Ascending aorta (tissue), 2 donors: ENCODE measurements around the gene CAMTA1. TPM values are rescaled to one million over a fixed set of nuclear protein-coding genes. Genes with fewer than 3 reads are reported as not detected.

Source experiments
- DNase-seq, 2 donors: peaks; one replicate each; pipeline ENCODE4 v3.0.0-alpha.2; 2019; ENCODE audit warnings: low spot score in 2 of 2
- H3K27ac ChIP-seq, 2 donors: fragments of 200-600 bp; sonication (generic); one replicate each; pipeline ENCODE4 v1.5.1; 2016 to 2017; ENCODE audit warnings: mild to moderate bottlenecking in 1 of 2
- H3K27me3 ChIP-seq: fragments of 200-600 bp; sonication (generic); one replicate; pipeline ENCODE4 v1.5.1; 2017
- H3K36me3 ChIP-seq, 2 donors: fragments of 200-600 bp; sonication (generic); one replicate each; pipeline ENCODE4 v1.5.1; 2016
- H3K4me1 ChIP-seq, 2 donors: fragments of 200-600 bp; sonication (generic); one replicate each; pipeline ENCODE4 v1.5.1; 2016 to 2017; ENCODE audit warnings: mild to moderate bottlenecking in 1 of 2
- H3K4me3 ChIP-seq, 2 donors: fragments of 200-600 bp; sonication (generic); one replicate each; pipeline ENCODE4 v1.5.1; 2016 to 2017; ENCODE audit warnings: mild to moderate bottlenecking in 1 of 2
- H3K9me3 ChIP-seq, 2 donors: fragments of 200-600 bp; sonication (generic); one replicate each; pipeline ENCODE4 v1.5.1; 2016
- intact Hi-C: fragments of 100-400 bp; cut with DNase I; formaldehyde crosslinking; loops from one replicate; pipeline ENCODE4 v1.15.1; 2023
- total RNA-seq: library from RNA; depleted of rRNA; stranded (reverse); fragments of >200 nt; gene quantifications from one replicate; pipeline ENCODE4 v1.1.0, GENCODE V29; 2016
- TF ChIP-seq, protein P1 (sequence below), 3 experiments: fragments of 200-600 bp in 2 of 3; fragments of 450-650 bp in 1 of 3; sonication (generic) in 2 of 3; IDR thresholded peaks; one replicate each; pipeline ENCODE4 v1.5.1; 2016 to 2019; ENCODE audit warnings: antibody characterized with exemption in 3 of 3, mild to moderate bottlenecking in 1 of 3, moderate library complexity in 1 of 3

The CAMTA1 gene
- total RNA-seq, 1 donor from 2014 or later: 53.3 TPM

DNA sequence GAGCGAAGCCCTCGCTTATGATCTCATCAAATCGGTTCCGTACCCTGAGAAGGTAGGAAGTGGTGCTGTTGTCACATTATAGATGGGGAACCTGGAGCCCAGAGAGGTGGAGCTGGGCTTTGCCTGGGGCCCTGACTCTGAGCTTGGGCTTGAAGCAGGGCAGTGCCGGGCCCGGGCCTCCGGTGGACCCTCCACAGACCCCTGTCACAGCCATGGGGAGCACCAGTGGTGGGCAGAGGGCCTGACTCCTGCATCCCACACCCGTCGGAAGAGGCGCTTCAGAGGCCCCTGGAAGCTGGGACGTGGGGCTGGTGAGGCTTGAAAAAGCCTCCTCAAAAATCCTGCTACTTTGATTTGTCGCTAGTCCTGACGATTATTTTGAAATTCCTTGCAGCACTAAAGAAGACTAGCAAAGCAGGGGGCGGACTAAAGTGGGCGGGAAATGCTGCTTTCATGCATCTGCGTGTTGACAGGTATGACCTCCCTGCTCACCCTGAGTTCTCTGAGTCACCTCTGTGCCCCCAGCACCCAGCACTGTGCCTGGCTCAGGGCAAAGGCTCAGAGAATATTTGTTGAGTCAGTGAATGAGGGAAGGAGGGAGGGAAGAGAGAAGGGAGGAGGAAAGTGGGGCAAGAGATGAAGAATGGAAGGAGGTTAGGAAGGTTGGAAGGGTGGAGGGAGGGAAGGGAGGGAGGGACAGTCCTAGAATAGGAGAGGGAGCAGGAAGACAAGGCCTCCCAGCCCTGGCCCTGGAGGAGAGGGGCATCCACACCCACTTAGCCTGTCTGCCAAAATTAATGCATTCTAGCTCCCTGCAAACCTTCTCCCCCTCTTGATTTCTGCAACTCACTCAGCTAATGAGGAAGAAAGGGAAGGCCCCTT is 723.0 kb downstream of the CAMTA1 start:
- TF ChIP-seq, protein P1, sequence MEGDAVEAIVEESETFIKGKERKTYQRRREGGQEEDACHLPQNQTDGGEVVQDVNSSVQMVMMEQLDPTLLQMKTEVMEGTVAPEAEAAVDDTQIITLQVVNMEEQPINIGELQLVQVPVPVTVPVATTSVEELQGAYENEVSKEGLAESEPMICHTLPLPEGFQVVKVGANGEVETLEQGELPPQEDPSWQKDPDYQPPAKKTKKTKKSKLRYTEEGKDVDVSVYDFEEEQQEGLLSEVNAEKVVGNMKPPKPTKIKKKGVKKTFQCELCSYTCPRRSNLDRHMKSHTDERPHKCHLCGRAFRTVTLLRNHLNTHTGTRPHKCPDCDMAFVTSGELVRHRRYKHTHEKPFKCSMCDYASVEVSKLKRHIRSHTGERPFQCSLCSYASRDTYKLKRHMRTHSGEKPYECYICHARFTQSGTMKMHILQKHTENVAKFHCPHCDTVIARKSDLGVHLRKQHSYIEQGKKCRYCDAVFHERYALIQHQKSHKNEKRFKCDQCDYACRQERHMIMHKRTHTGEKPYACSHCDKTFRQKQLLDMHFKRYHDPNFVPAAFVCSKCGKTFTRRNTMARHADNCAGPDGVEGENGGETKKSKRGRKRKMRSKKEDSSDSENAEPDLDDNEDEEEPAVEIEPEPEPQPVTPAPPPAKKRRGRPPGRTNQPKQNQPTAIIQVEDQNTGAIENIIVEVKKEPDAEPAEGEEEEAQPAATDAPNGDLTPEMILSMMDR (IDR thresholded peaks at IDR 0.05): no peak
- Histone ChIP-seq H3K27me3 (no peaks in the 10 kb centered on the region), H3K4me1 (no peaks in the 10 kb centered on the region), H3K9me3 (no peaks in the 10 kb centered on the region), H3K27ac (no peak overlapping the region), H3K4me3 (no peak overlapping the region), H3K36me3 (no peaks in the 10 kb centered on the region)
- intact Hi-C loops: no loop called here
- no peak for DNase-seq

DNA sequence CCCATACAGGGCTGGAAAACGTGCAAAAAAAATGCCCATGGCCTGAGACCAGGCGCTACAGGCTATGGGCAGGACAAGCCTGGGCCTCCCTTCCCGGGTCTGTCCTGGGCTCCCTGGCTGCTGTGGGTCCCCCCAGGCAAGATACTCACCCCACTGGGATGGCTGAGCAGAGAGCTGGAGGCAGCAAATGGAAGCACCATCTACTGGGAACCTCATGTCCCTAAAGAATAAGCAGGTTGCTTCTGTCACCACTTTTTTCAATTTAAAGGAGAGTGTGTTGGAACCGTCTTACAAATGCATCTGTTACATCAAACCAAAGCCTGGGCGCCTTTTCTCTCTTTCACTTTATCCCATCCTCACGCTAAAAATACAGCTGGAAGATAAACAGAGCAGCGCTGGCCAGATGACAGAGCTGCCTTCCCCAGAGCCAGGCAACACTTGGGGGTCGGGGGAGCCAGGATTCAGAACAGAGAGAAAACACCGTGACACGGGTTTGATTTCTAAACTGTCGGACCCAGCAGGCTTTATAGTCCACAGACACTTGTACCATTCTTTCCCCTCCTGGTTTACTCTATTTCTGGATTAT is 723.8 kb downstream of the CAMTA1 start:
- intact Hi-C loops: no loop called here
- no peaks in the 10 kb centered on the region for H3K4me1 ChIP-seq
- no peaks in the 10 kb centered on the region for H3K36me3 ChIP-seq
- H3K27ac ChIP-seq: no peak overlapping the region
- H3K27me3 ChIP-seq: no peaks in the 10 kb centered on the region
- no peaks in the 10 kb centered on the region for H3K9me3 ChIP-seq
- H3K4me3 ChIP-seq: no peak overlapping the region
- TF ChIP-seq, protein P1 (IDR thresholded peaks at IDR 0.05): no peak
- no peak for DNase-seq

DNA sequence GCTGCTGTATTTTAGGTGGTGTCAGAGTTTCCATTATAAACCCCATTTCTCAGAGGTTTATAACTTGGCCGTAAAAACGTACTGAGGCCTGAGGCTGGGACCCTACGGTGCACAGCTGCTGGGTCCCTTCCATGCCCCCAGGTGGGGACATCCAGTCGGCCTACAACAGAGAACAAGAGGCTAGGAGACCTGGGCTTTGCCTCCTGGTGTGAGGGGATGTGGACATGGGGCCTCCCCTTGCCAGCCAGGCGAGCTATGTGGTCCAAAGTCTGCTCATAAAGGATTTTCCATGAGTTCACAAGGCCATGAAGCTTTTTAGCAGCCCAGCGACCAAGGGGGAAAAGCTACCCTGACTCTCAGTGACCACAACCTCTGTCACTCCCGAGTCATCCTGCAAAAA is 724.3 kb downstream of the CAMTA1 start:
- no peak overlapping the region for H3K4me3 ChIP-seq
- no peaks in the 10 kb centered on the region for H3K27me3 ChIP-seq
- TF ChIP-seq, protein P1 (IDR thresholded peaks at IDR 0.05): no peak
- H3K4me1 ChIP-seq: no peaks in the 10 kb centered on the region
- no peaks in the 10 kb centered on the region for H3K9me3 ChIP-seq
- DNase-seq: no peak
- H3K27ac ChIP-seq: no peak overlapping the region
- H3K36me3 ChIP-seq: no peaks in the 10 kb centered on the region
- intact Hi-C loops: no loop called here

DNA sequence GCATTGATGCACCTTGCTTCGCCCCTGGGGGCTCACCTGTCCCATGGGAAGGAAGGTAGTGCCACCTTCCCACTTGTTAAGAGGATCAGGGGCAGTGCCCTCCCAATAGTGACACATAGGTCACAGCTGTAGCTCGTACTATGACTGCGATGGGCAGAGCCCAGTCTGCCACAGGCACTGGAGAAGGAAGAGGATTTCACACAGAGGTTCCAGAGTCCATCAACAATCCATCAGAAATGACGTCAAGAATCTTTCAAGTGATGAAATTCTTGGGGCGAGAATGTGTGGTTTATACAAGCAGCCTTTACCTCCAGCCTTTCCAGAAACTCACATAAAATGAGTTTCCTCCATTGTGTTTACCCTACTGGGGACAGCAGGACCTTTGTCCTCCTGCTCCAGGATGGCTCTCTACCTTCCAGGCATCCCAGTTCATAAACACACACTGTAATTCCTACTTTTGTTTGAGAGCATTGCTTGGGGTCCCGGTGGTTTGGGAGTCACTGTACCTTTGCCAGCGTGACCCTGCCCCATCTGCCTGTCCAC is 725.2 kb downstream of the CAMTA1 start:
- Histone ChIP-seq H3K36me3 (no peaks in the 10 kb centered on the region), H3K9me3 (no peaks in the 10 kb centered on the region), H3K4me1 (no peaks in the 10 kb centered on the region), H3K27me3 (no peaks in the 10 kb centered on the region), H3K27ac (no peak overlapping the region), H3K4me3 (no peak overlapping the region)
- TF ChIP-seq, protein P1 (IDR thresholded peaks at IDR 0.05): no peak
- intact Hi-C loops: no loop called here
- DNase-seq: no peak

DNA sequence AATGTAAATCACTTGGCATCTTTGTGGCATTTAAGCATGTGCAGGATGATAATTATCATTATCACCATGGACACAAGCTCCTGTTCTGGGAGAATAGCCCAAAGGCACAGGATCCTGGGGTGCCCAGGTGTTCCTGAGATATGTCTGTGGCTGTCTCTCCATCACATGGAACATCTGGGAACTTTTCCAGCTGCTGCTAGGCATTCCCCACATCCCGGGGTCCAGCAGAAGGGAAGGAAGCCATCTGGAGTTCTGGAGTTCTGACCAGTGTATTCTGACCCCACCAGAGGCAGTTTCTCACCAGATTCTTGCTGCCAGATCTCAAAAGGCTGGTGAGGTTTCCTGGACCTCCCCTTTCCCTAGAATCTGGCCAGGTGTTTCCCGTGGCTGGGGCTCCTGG is 726.1 kb downstream of the CAMTA1 start:
- no peak overlapping the region for H3K4me3 ChIP-seq
- H3K4me1 ChIP-seq: no peaks in the 10 kb centered on the region
- H3K9me3 ChIP-seq: no peaks in the 10 kb centered on the region
- H3K36me3 ChIP-seq: no peaks in the 10 kb centered on the region
- TF ChIP-seq, protein P1 (IDR thresholded peaks at IDR 0.05): no peak
- DNase-seq: no peak
- intact Hi-C loops: no loop called here
- no peak overlapping the region for H3K27ac ChIP-seq
- no peaks in the 10 kb centered on the region for H3K27me3 ChIP-seq
